ENCODE data around the gene ZNF541.

Gene ZNF541

GRCh38 chr19:47544476-47544875 lies 28.5 kb downstream of the ZNF541 start:
- DNase-seq = peak; percentile 41

GRCh38 chr19:47544075-47544474 lies 28.9 kb downstream of the ZNF541 start:
- DNase-seq = no peak

- no peak for DNase-seq
Observed at GRCh38 chr19:47542030-47542475, 30.9 kb downstream of the ZNF541 start.

GRCh38 chr19:47541518-47541917 lies 31.4 kb downstream of the ZNF541 start:
- no peak for DNase-seq

GRCh38 chr19:47540748-47541147 lies 32.2 kb downstream of the ZNF541 start:
- no peak for DNase-seq

GRCh38 chr19:47539747-47540311 lies 33.1 kb downstream of the ZNF541 start:
- no peak for DNase-seq

GRCh38 chr19:47538812-47539211 lies 34.1 kb downstream of the ZNF541 start:
- no peak for DNase-seq

- DNase-seq = no peak
Observed at GRCh38 chr19:47537493-47537892, 35.5 kb downstream of the ZNF541 start.

GRCh38 chr19:47534628-47535027 lies 38.3 kb downstream of the ZNF541 start:
- DNase-seq = no peak

- DNase-seq = no peak
Observed at GRCh38 chr19:47531640-47532387, 41.1 kb downstream of the ZNF541 start.

- no peak for DNase-seq
Observed at GRCh38 chr19:47529018-47529742, 43.8 kb downstream of the ZNF541 start.

GRCh38 chr19:47526798-47527197 lies 46.1 kb downstream of the ZNF541 start:
- no peak for DNase-seq

GRCh38 chr19:47523473-47523872 lies 49.5 kb downstream of the ZNF541 start:
- peak; percentile 49 for DNase-seq

Measured in NCI-H146 (cell line).